ENCODE results near the gene CCDC38. TPM values are rescaled to one million over a fixed set of nuclear protein-coding genes. Genes with fewer than 3 reads are reported as not detected.

CCDC38 gene
- total and polyA plus RNA-seq, 10 of the 15 experiments (the other 5 are each of a cell fraction or from before 2014, with no cell fraction given): 0.04 to 0.05 TPM; not detected in 8

GRCh38 chr12:95909871-95910270, 32.5 kb downstream of the CCDC38 start:
- DNase-seq (ENCODE audit: low read depth, low spot score) (no peak), ATAC-seq (no peak), FAIRE-seq (no peak)
- ChIA-PET SMC1A (ENCODE audit: uncharacterized antibody, unreplicated experiment) (no interaction called here), RAD21 (ENCODE audit: unreplicated experiment) (no interaction called here), CTCF (no interaction called here), POLR2A (no interaction called here)
- Histone ChIP-seq H3K27ac (ENCODE audit: control insufficient read depth, insufficient read depth) (no peak overlapping the region), H3K4me1 (ENCODE audit: control insufficient read depth, insufficient read depth, low read length) (no peaks in the 10 kb centered on the region), H3K9me3 (replicated peaks; ENCODE audit: control insufficient read depth, insufficient read depth, low read length) (no peaks in the 10 kb centered on the region), H2AFZ (ENCODE audit: control insufficient read depth, low read depth, low read length) (no peak overlapping the region), H3K4me2 (ENCODE audit: control insufficient read depth, insufficient read depth) (no peak overlapping the region), H3K27me3 (replicated peaks in 1 of 2; ENCODE audit: control insufficient read depth in 2 of 2, insufficient read depth in 2 of 2, low read length in 1 of 2) (no peaks in the 10 kb centered on the region), H3K9ac (ENCODE audit: control insufficient read depth, insufficient read depth, low read length) (no peak overlapping the region), H4K20me1 (ENCODE audit: control insufficient read depth, insufficient read depth) (0 out of 2 replicates have a peak, but pooled peaks cover 2% of the 10 kb centered on the region), H3K4me3 (no peak overlapping the region), H3K36me3 (ENCODE audit: control insufficient read depth in 2 of 2, insufficient read depth in 2 of 2, low read length in 1 of 2) (no peaks in the 10 kb centered on the region), H3K79me2 (ENCODE audit: control insufficient read depth, insufficient read depth, low read length) (no peaks in the 10 kb centered on the region)
- WGBS (ENCODE audit: insufficient coverage, insufficient replicate concordance, low lambda C conversion rate, missing lambda C conversion rate): 62% methylated on average over 3 of the region's 3 CpGs
- TF ChIP-seq USF1 (IDR thresholded peaks at IDR 0.05; ENCODE audit: borderline replicate concordance, extremely low read length, insufficient read depth, low read depth, low read length) (no peak), NR2F1 (conservative IDR thresholded peaks at IDR 0.05) (no peak), KLF5 (IDR thresholded peaks at IDR 0.05; ENCODE audit: partially characterized antibody) (no peak), TARDBP (IDR thresholded peaks at IDR 0.05; ENCODE audit: borderline replicate concordance) (no peak), BHLHE40 (IDR thresholded peaks at IDR 0.05; ENCODE audit: borderline replicate concordance in 1 of 2, low read depth in 2 of 2, low read length in 1 of 2) (no peak), SREBF2 (IDR thresholded peaks at IDR 0.05; ENCODE audit: low read length) (no peak), PAX5 (IDR thresholded peaks at IDR 0.05; ENCODE audit: borderline replicate concordance, low read depth, low read length) (no peak), BCLAF1 (IDR thresholded peaks at IDR 0.05) (no peak), KDM1A (IDR thresholded peaks at IDR 0.05; ENCODE audit: borderline replicate concordance) (no peak), CREB1 (IDR thresholded peaks at IDR 0.05; ENCODE audit: low read depth) (no peak), NR2C2 (IDR thresholded peaks at IDR 0.05; ENCODE audit: borderline replicate concordance, control insufficient read depth, insufficient read length, low read depth) (no peak), ZNF217 (IDR thresholded peaks at IDR 0.05) (no peak), ZNF622 (IDR thresholded peaks at IDR 0.05) (no peak), ZNF687 (IDR thresholded peaks at IDR 0.05) (no peak), POU2F2 (IDR thresholded peaks at IDR 0.05; ENCODE audit: borderline replicate concordance, low read depth, low read length) (no peak), CREM (IDR thresholded peaks at IDR 0.05; ENCODE audit: low read depth) (no peak), STAT3 (IDR thresholded peaks at IDR 0.05; ENCODE audit: low read depth, low read length) (no peak), IKZF1 (conservative IDR thresholded peaks at IDR 0.05) (no peak), IKZF2 (IDR thresholded peaks at IDR 0.05) (no peak)
- intact Hi-C loops (cut with micrococcal nuclease; ENCODE audit: unreplicated experiment) (no loop called here), in situ Hi-C loops (cut with MboI) (loop anchor here (10.0 kb wide), 1 partner anchor 305 kb away; no protein-coding TSS in a partner anchor)
- BruUV-seq (replicated peaks): no TSS peak

Data from GM12878 (cell line).